Measurements from ENCODE around the gene HP1BP3. TPM values are rescaled to one million over a fixed set of nuclear protein-coding genes. Genes with fewer than 3 reads are reported as not detected.

Gene HP1BP3
- total RNA-seq, 2 donors from 2014 or later: 90.8 to 201 TPM

DNA sequence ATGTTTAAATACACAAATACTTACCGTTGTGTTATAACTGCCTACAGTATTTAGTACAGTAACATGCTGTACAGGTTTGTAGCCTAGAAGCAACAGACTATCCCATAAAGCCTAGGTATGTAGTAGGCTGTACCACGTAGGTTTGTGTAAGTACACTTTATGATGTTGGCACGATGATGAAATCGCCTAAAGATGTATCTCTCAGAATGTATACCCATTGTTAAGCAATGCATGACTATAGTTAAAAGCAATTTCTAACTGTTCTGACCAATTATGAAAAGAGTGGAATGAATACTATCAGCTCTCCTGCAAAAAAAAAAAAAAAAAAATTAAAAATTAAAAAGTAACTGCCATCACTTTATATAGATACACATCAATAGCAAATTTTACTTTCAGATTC, 11.4 kb downstream of the HP1BP3 start:
- H3K9me3 ChIP-seq: no peaks in the 10 kb centered on the region
- intact Hi-C loops (cut with DNase I): no loop called here
- peaks cover 12% of the 10 kb centered on the region for H3K4me1 ChIP-seq
- H3K27me3 ChIP-seq: no peaks in the 10 kb centered on the region
- TF ChIP-seq POLR2A (IDR thresholded peaks at IDR 0.05) (no peak), CTCF (IDR thresholded peaks at IDR 0.05) (no peak)
- H3K27ac ChIP-seq: no peak overlapping the region
- 84 to 85% methylated on average over 4 of the region's 4 CpGs for WGBS, 2 donors
- DNase-seq (no peak), ATAC-seq (no peak)
- peaks cover 8 to 28% of the 10 kb centered on the region in 2 donors for H3K36me3 ChIP-seq (replicated peaks in 1 of 2; ENCODE audit: insufficient read depth in 1 of 2, low read depth in 2 of 2)
- no peak overlapping the region for H3K4me3 ChIP-seq

DNA sequence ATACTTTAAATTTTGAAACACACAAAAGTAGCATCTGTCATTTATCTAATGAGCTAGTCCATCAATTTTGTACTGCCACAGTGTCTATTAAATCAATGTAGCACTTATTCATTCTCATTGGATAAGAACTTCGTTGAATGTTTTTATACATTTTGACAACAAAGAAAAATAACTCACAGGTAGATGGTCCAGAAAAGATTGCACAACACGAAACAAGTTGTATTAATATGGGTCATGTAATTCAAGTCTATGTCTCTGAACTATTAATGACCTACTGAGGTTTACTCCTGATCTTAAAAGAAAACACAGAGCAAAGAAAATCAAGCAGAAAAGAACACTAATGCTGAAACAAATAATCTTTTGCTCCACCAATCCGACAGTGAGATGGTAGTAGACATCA, 15.3 kb downstream of the HP1BP3 start:
- no peak for TF ChIP-seq CTCF (IDR thresholded peaks at IDR 0.05)
- no peak for TF ChIP-seq POLR2A (IDR thresholded peaks at IDR 0.05)

DNA sequence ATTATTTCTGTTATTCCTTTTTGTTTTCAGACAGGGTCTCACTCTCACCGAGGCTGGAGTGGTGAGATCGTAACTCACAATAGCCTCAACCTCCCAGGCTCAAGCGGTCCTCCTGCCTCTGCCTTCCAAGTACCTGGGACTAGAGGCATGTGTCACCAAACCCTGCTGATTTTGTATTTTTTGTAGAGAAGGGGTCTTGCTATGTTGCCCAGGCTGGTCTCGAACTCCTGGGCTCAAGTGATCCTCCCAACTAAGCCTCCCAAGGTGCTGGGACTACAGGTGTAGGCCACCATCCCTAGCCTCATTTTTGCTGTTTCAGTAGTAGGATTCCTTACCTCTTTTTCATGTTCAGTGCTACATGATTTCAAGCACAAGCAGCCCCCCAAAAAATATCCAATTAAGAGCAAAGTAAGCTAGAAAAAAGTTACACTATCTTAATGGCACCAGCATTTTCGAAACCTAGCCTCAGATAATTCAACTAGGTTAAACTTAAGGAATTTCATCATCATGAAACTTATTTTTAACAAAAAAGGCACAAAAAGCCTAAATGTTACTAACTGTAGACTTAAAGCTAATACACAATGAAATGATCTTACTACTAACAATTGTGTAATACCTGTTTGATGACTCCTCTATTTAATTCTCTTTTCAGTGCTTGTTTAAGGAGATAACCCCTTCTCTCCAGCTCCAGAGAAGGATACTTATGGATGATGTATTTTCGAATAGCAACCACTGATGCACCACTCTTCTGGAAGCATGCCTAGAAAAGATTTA, 16.6 kb downstream of the HP1BP3 start:
- no peak overlapping the region for H3K27ac ChIP-seq
- intact Hi-C loops (cut with DNase I): no loop called here
- 90 to 95% methylated on average over 6 of the region's 6 CpGs for WGBS, 2 donors
- no peaks in the 10 kb centered on the region for H3K4me1 ChIP-seq
- ATAC-seq (no peak), DNase-seq (no peak)
- no peaks in the 10 kb centered on the region for H3K9me3 ChIP-seq
- no peak overlapping the region for H3K4me3 ChIP-seq
- TF ChIP-seq POLR2A (IDR thresholded peaks at IDR 0.05) (no peak), CTCF (IDR thresholded peaks at IDR 0.05) (no peak)
- H3K27me3 ChIP-seq: no peaks in the 10 kb centered on the region
- peaks cover 33 to 59% of the 10 kb centered on the region in 2 donors for H3K36me3 ChIP-seq (replicated peaks in 1 of 2; ENCODE audit: insufficient read depth in 1 of 2, low read depth in 2 of 2)

More for the DNA sequence above, 15.3 kb downstream of the HP1BP3 start:
- DNase-seq (no peak), ATAC-seq (no peak)
- Histone ChIP-seq H3K27me3 (no peaks in the 10 kb centered on the region), H3K9me3 (no peaks in the 10 kb centered on the region), H3K4me1 (peaks cover 4% of the 10 kb centered on the region), H3K36me3 (replicated peaks in 1 of 2; ENCODE audit: insufficient read depth in 1 of 2, low read depth in 2 of 2) (peaks cover 22 to 53% of the 10 kb centered on the region in 2 donors), H3K4me3 (no peak overlapping the region), H3K27ac (no peak overlapping the region)
- intact Hi-C loops (cut with DNase I): no loop called here
- whole genome bisulfite sequencing, 2 donors: 83 to 87% methylated on average over 3 of the region's 3 CpGs

DNA sequence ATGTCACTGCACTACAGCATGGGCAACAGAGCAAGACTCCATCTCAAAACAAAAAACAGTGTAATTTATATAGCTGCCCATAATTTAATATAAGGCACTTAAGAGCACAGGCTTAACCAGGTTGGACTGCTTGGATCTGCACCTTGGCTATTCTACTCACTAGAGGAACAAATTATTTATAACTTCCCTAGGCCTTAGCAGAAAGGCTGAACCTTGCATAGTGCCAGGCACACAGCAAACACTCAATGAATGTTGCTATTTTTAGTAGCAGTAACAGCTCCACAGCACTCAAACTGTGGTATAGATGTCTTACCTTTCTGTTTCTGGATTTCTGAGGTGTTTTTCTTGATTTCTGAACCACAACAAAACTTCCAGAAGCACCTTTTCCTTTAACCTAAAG, 19.8 kb downstream of the HP1BP3 start:
- no peaks in the 10 kb centered on the region for H3K27me3 ChIP-seq
- TF ChIP-seq POLR2A (IDR thresholded peaks at IDR 0.05) (no peak), CTCF (IDR thresholded peaks at IDR 0.05) (no peak)
- H3K27ac ChIP-seq: no peak overlapping the region
- intact Hi-C loops (cut with DNase I): no loop called here
- ATAC-seq (no peak), DNase-seq (no peak)
- H3K36me3 ChIP-seq (replicated peaks in 1 of 2; ENCODE audit: insufficient read depth in 1 of 2, low read depth in 2 of 2): peaks cover 32 to 56% of the 10 kb centered on the region in 2 donors
- H3K4me3 ChIP-seq: no peak overlapping the region
- no peaks in the 10 kb centered on the region for H3K4me1 ChIP-seq
- no peaks in the 10 kb centered on the region for H3K9me3 ChIP-seq

GRCh38 chr1:20763417-20763816, 23.7 kb downstream of the HP1BP3 start:
- Histone ChIP-seq H3K4me1 (no peaks in the 10 kb centered on the region), H3K36me3 (replicated peaks in 1 of 2; ENCODE audit: insufficient read depth in 1 of 2, low read depth in 2 of 2) (peaks cover 26 to 47% of the 10 kb centered on the region in 2 donors), H3K4me3 (no peak overlapping the region), H3K27ac (no peak overlapping the region), H3K27me3 (no peaks in the 10 kb centered on the region), H3K9me3 (no peaks in the 10 kb centered on the region)
- DNase-seq (no peak), ATAC-seq (no peak)
- 85 to 88% methylated on average over 3 of the region's 3 CpGs for WGBS, 2 donors
- TF ChIP-seq CTCF (IDR thresholded peaks at IDR 0.05) (no peak), POLR2A (IDR thresholded peaks at IDR 0.05) (no peak)
- intact Hi-C loops (cut with DNase I): no loop called here
